Kidney glomerular epithelial cell (primary cell): ENCODE measurements around the gene TST.
A peak's percentile ranks its signal among the peaks of the same experiment; 100 is the strongest.

Experiments used
- DNase-seq: peaks from one replicate; lab custom pipeline; 2025; lab: John Stamatoyannopoulos, UW

TST gene

DNA sequence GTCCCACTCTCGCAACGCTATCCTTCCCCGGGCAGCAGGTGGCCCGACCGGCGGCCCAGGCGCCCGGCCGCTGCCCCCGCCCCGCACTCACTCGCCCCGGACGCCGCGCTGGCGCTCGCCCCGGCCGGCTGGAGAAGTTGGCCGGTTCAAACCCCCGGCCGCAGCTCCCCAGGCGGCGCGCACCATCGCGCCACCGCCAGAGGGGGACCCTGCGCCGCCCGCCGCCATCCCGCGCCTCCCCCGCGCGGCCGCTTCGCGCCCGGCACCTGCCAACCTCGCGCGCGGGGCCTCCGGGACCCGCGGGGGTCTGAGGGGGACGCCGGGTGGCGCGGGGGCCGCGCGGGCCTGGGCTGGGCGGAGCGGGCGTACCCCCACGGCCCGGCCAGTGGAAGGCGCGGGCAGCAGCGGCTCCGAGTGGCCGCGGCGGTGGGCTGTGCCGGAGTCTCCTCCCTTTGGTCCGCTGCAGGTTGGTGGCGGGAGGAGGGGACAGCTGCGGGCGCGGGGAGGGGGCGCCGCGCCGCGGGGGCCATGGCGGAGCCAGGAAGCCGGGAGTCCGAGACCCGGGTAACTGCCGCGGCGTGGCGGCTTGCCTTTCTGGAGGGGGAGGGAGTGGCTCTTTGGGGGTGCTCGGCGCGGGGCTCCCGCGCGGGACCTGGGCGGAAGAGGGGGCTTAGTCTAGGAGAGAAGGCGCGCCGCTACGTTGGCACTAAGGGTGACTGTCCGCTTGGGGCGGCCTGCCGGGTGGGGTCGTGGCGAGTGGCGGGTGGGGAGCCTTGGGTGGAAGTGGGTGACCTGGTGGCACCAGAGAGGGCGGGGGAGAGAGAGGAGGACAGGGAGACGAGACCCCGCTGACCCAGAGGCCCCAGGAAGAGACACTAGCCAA, at the start of gene TST, which contains the start of gene MPST:
Gene TST, minus strand, starts transcription at position 139 of the 883 bp plus-strand sequence. CDS start 715 bp downstream, outside the sequence.
Gene MPST, plus strand, starts transcription at position 434 of the 883 bp plus-strand sequence. Its CDS starts 95 bp downstream, at position 529.
- peak; percentile 46 for DNase-seq

DNA sequence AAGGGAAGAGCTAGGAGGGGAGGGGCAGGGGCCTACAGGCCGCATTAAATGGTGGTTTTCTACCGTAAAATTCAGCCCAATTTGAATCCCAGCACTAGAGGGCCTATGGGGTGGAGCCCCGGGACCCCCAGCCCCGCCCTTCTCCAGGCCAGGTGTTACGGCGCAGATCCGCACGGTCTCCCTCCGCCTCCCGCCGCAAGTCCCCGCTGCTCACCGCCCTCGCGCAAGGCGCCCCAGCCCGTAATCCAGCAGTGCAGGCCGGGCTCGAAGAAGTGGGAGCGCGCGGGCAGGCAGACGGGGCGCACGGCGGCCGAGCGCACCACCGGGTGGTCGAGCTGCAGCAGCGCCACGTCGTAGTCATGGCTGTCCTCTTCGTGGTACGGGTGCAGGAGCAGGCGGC, 49.6 kb upstream of the TST start:
- no peak for DNase-seq

DNA sequence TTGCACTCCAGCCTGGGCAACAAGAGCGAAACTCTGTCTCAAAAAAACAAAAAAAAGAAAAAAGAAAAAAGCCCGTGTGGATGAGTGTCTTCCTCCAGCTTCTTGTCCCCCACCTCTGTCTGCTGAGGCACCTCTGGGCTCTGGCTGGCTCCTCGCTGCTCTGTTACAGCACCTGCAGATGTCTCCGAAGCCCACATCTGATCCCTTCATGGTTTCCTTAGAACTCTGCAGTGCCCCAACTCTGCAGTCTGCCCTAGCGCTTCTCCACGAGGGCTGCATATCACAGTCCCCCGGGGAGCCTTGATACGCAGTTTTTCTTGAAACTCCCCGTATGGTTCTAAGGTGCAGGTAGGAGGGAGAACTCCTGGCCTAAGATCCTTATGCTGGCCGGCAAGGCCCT, 48.2 kb upstream of the TST start:
- no peak for DNase-seq

DNA sequence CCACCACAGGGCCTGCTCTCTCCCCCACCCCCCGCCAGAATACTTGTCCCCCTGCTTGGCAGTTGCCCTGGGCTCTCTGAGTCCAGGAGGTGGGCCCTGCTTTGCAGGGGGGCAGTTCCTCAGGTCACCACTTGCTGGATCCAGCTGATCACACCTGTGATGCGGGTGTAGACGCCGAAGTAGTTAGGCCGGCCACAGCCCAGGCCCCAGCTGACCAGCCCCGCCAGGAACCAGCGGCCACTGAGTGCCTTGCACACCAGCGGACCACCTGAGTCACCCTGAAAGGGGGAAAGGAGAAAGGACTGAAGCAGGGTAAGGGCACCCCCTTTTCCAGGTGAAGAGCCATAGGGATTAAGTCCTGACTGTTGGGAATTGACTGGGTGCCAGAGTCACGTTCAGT, 46.7 kb upstream of the TST start:
- no peak for DNase-seq

DNA sequence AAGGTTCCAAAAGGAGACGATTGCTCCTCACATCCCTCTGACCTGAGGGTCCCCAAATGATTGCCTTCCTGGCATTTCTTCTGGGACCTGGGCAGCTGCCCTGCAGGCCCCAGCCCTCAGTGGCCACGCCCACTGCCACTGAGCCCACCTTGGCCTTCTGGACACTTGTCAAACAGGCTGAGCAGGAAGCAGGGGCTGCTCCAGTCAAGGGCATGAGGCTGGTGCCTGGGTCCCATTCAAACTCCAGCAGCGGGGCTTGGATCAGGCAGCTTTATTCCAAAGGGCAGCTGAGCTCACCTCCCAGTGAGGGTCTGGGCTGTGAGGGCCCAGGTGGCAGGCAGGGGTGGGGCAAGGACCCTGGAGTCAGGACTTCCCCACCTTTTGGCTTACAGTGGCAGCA, 45.9 kb upstream of the TST start:
- no peak for DNase-seq

DNA sequence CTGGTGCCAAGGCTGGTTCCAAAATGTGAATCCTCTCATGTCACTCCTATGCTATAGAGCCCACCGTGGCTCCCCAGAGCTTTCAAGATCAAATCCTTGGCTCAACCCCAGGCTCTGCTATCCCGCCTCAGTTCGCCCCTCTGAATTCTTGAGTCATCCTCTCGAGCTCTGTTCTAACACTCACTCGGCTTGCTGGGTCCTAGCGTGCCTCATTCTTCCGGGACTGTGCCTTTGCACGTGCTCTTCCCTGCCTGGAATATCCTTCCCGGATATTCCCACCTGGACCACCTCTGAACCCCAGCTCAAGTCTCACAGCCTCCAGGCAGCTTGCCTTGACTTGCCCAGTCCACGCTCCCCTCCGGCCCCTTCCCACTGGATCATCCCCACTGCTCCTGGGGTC, 45.3 kb upstream of the TST start:
- no peak for DNase-seq

DNA sequence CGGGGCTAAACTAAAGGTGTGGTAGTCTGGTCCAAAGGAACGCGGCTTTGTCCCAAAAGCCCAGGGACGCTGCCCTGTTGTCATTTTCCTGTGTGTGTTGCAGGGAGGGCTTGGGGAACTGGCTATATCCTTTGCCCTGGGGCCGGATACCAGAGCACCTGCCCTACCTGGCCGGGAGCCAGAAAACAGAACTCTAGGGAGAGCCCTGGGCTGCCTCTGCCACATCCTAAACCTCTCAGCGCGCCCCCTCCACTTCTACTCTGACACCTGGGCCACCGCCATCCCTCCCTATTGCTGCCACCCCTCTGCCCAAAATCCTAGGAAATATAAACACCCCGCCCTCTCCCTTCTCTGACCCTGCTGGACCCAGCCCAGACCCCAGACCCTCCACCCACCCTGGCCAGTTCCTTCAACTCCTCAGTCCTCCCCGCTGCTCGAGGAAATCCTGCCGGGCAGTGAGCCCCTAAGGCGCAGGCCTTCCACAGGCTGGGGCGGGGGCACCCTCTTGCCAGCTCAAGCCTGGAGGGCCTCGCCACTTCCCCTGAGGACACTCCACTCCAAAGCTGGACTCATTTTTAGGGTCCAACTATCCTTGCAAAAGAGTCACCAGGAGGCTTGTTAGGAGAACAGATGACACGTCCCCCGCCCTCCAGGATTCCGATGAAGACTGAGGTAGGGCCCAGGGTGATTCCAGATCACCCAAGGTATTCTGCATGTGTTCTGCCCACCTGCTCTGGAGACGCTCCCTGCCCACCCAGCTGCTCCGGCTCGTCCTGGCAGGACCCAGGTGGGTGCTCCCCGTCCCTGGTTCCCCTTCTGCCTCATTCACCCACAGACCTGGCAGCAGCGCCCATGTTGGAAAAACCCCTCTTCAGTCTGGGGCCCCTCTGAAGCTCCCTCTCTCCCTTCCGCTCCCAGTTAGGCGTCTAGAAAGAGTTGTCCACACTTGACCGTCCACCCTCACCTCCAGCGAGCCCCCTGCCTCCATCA, 44.5 kb upstream of the TST start:
- no peak for DNase-seq

DNA sequence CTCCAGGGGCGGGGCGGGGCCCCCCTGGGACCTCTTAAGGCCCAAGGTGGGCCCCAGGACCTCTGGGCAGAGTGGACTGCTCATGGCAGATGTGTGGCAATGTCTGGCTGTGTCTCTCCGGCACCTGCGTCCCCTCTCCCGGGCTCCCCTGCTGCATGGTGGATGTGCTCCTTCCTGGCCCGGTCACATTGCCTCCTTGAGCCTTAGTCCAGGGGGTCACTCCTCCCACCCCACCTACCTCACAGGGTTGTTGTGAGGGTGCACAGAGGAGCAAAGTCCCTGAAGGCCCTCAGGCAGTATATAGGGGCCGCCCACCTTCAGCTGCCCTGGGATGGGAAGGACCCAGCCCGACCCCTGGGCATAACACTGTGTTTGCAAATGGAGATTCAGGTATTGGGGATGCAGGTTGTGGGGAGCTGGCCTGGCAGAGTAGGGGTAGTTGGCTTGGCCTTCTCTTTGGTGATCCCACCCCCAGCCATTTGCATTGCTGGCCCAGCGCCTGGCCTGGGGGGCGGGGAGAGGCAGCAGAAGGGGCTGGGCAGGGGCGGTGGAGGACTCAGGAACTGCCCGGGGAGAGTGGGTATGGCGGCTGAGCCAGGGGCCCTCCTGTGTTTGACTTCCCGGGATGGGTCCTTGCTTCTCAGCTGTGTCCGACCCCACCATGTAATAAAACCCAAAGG, 43.6 kb upstream of the TST start:
- no peak for DNase-seq

DNA sequence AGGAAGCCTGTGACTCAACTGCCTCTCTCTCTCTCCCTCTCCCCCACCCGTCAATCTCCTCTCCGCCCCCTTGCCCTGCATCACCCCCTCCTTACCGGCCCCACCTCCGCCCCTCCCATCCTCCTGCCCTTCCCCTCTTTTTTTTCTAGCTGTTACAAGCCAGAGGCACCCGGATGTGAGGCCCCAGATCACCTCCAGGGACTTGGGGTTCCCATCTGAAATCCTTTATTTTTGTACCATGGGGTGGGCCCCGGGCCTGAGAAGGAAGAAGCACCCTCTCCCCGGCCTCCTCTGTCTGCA, 43.1 kb upstream of the TST start:
- no peak for DNase-seq

DNA sequence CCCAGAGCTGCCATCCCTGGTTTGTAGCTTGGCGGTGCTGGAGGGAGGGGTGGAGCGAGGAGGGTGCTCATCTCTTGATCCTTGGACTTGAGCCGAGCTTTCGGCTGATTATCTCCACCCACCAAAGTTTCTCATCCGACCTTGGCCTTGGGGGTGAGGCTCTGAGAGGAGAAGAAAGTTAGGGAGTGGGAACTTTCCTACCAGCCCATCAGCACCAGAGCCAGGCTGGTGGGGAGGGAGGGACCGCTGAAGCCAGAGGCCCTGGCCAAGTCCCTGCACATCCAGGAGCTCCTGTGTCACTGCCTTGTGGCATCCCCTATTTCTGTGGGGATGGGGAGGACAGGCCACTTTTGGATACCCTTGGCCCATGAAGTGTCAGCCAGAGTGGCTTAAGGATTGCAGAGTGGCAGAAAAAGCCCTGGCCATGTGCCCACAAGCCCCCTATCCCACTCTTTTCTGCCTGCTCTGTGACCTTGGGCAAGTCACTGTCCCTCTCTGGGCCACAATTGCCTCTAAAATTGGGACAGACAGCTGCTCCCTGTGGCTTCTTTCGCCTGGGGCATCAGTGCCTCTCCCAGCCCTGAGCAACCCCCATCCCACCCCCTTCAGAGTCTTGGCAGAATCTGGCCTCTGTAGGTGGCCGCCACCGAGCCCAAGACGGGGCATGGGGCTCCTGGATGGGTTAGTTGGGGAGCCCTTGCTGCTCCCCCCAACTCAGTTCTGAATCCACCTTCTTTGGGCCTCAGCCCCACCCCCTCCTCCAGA, 42.5 kb upstream of the TST start:
- DNase-seq: no peak

DNA sequence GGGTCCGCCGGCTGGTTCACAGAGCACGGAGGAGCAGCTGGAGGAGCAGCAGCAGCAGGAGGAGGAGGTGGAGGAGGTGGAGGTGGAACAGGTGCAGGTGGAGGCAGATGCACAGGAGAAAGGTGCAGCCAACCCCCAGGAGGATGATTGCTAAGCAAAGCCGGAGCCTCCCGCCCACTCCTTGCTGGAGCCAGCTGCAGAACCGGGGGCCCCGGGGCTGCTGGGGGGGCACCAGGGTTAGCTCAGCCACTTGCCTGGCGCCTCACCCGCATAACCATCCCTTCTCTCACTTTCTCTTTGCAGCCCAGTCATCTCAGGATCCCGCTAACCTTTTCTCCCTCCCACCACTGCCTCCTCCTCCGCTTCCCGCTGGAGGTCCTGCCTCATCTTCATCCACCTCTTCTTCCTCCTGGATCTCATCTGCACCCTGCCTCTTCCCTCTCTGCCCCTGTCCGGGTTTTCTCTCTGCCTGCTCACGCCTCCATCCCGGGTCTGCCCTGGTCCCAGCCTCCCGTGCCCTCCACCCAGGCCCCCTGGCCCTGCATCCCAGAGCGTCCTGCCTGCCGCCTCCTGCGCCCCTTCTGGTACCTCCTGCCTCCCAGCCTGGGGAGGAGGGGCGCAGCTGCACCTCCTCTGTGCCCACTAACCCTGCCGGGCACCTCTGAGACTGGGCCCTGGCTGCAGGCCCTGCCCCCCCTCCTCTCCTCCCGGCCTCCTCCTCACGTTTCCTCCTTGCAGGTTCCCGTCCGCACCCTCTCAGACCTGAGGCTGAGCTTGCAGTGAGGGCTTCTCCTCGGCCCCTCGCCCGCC, 41.8 kb upstream of the TST start:
- DNase-seq: no peak

DNA sequence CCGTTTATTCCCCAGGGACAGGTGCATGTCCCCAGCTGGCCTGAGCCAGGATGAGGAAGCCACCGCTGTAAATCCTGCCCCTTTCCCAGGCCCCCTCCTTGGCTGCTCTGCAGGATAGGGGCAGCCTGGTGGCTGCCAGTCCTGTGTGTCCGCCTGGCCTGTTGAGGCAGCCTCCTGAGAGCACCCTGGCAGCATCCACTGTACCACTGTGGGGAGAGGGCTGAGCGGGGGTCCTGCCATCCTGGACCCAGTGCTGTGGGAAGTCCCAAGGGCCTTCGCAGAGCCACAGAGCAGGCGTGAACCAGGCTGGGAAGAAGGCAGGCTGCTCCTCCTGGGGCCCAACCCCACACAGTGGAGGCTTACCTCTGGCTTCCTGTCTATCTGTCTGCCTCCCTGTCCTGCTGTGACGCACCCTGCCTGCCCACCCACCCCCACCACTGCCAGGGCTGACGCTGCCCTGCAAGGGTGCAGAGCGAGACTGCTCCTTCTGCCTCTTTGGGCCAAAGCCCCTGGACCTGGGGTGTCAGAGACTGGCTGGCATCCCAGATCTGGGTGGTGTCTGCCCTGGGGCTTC, 40.7 kb upstream of the TST start:
- no peak for DNase-seq

DNA sequence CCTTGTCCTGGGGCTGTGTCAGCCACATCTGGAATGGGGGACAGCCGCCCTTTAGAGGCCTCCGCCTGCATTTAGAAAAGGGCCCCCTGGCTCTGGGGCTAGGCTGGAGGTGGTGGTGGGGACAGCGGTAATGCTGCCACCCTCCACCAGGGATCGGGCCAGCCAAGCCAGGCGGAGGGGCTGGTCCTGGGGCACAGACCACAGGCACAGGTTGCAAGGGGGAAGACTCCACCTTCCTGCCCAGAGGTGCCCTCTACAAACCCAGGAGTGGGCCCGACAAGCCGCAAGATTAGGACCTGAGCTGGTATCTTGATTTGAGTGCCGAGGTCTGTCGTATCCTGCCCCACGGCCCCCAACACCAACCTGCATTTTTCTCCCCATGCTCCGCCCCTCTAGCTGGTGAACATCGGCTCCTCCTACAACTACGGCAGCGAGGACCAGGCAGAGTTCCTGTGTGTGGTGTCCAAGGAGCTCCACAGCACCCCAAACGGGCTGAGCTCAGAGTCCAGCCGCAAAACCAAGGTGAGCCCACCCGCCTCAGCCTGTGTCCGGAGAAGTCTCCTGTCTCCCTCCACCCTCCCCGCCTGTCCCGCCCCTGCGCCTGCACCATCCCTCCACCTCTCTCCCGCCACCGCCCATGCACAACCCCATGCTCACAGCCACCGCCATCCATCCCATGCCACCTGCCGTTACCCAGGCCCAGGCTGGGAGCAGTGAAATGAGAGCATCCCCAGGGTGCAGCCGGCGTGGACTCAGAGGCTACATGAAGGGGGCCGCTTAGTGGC, 39.9 kb upstream of the TST start:
- no peak for DNase-seq

DNA sequence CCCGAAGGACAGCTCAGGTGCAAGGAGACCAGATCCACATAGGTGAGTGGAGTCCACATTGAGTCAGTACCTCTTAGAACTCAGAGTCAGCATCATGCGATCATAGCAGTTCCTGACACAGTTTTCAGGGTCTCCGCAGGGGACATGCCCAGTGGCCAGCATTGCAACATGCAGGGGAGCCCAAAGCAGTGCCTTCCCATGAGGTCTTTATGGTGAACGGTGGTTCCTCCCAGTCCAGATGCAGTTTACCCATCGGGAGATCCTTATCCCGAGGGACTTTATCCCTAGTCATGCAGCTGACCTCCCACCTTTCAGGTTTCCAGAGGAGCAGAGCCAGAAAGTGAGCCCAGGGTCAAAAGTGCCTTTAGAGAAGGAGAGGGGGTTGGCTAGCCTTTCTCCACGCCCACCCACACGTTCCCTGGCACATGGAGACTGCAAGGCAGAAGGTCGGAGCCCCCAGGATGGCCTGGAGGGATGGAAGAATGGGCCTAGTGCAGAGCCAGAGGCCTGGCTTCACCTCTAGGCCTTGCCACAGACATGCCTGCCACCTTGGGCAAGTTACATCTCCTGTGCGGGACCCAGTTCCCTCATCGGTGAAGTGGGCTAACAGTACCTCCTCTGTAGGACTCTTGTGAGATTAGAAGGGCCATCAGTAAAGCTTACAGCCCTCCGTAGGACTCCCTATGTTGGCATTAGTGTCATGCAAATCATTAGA, 38.7 kb upstream of the TST start:
- no peak for DNase-seq

DNA sequence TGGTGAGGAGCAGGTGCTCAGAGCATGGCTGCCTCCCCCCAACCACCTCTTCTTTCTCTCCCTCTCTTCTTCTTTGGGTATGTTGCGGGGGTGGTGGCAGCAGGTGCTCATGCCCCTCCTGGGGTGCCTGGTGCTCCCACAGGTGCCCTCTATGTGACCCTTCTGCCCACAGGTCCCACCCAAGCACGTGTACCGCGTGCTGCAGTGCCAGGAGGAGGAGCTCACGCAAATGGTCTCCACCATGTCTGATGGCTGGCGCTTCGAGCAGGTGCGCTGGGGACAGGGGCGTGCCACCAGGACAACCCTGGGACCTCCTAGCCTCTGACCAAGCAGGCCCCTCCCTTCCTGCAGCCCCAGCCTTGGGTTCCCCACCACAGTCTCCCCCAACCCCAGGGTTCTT, 38.0 kb upstream of the TST start:
- no peak for DNase-seq

DNA sequence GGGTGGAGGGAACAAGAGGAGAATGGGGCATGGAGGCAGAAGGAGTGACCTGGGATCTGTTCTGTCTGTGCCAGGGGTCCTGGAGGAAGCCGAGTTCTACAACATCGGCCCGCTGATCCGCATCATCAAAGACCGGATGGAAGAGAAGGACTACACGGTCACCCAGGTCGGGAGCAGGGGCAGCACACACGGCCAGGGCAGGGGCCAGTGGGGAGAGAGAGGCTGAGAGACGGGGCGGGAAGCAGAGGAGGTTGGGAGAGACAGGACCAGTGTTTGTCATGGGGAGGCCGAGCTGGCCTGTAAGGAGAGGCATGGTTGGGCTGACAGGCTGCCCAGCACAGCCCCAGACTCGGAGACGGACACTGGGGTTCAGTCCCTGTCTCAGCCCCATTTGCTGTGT, 37.0 kb upstream of the TST start:
- DNase-seq: no peak

DNA sequence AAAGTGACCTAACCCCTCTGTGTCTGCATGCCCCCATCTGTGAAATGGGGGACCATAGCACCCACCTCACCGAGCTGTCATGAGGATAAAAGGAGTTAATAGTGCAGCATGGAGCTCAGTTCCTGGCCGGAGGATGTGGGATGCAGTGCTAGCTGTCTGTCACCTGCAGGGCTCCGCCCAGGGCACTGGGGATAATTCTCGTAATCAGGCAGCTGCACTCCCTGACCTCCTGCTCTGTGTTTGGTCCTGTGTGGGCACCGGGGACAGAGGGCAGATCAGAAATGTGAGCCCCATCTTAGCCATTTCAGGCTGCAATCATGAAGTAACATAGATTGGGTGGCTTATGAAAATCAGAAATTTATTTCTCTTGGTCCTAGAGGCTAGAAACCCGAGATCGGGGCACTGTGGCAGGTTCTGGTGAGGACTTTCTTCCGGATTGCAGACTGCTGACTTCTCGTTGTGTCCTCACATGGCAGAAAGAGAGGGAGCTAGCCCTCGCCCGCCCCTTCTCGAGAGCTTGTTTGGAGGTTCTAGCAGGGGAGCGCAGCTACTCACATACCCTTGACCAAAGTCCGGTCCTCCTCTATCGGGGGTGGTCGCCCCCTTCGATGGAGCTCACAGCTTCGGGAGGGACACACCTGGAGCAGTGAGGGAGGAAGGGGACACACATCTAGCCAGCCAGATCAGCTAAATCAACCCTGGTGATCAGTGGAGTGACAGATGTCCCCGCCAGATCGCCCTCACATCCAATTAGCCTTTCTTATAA, 35.5 kb upstream of the TST start:
- DNase-seq: no peak

DNA sequence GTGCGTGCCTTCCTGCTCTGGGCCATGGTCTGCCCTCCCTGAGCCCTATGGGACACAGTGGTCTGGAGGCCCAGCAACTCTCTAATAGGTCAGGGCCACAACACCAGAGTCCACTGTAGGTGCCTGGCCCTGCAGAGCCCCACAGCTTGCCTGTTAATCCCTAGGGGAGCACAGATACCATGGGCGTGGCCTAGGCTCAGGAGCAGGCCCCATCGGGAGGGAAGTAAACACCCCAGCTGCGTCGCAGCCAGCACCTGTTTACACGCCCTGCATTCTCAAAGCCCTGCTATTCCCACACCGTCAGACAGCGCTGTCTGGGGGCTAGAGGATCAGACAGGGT, 34.8 kb upstream of the TST start:
- DNase-seq: no peak
